ENCODE measurements around the gene MBTPS2.
"Not testable (repeated sequence)": the region's sequence is repeated elsewhere in the genome, so short reads cannot be mapped to it uniquely, and the experiment has no call there.

The MBTPS2 gene

DNA sequence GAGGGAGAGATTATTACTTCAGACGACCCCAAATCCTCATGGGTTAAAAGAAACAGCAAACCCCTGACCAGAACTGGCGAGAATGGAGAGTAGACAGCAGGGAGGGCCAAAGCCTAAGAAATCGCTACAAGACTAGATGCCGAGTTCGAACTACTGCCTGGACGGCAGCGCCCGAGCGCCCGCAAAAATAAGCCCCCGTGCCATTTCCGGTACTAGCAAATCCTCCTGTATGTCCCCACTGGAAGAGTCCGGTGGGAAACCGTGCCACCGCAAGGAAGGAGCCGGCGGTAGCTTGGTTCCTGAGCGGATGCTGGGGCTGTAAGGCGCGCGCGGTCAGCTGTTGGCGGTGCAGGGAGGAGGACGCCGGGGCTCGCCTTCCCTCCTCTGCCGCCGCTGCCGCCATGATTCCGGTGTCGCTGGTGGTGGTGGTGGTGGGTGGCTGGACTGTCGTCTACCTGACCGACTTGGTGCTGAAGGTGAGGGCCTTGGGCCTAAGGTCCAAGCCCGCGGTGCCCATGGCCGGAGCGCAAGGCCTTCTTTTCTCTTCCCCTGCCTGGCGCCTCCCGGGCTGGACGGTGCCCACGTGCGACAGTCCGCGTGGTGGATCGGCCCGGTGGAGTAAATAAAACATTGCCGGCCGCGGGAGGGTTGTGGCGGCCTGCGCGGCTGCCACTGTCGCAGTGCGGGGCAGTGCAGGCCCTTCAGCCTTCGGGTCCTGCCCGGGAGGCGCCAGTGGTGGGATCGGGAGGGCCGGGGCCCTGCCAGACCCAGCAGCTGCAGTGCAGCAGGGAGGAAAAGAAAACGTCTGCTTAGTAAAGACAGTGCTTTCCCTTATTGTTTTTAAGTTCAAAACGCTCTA is at the start of gene MBTPS2:
Gene MBTPS2 (plus strand): TSS at position 284 of the 859 bp plus-strand sequence. CDS start 118 bp downstream, at position 402.
- DNase-seq (ENCODE audit: low read depth), result peak; percentile 73

DNA sequence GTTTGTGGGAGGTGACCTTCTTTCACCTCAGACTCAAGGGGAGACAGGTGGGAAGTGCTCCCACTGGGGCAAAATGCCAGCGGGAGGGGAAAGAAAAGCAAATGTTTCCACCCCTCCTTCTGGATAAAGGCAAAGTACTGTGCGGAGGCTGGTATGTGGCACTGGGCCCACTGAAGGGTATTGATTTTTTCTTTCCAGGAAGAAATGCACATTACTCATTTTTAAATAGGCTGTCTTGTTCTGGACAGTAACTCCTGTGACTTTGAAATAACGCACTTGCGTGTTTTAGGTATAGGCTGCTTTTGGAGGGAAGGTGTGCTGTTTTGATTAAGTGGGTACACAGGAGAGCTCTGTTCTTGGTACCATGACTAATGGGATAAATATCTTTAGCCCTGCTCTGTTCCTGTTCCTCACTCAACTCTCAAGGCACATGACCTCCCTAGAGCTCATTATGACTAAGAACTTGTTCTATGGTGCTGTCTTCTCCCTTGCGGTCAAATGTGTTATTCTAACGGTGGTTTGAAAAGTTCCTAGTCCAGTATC is 40.7 kb upstream of the MBTPS2 start:
- DNase-seq (ENCODE audit: low read depth), result no peak

DNA sequence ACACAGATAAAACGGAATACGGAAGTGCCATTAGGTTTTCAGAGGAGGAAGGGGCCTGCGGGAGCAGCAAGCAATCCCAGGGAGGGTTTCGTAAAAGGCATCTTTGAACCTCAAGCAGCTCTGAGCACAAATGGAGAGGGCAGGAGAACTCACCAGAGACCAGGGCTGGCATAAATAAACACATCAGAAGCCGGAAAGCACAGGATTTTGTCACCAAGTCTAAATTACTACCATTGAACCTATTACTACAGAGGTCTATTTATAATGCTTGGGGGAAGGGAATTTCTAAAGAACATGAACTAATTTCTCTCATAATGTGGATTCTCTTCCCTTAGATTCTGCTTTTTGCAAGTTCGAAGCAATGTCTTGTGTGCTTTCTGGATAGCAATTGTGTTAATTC is 39.6 kb upstream of the MBTPS2 start:
- no peak for DNase-seq (ENCODE audit: low read depth)

- no peak for DNase-seq (ENCODE audit: low read depth)
These were observed 39.1 kb upstream of the MBTPS2 start for GRCh38 chrX:21800344-21800770.

GRCh38 chrX:21802054-21802670 is 37.3 kb upstream of the MBTPS2 start:
- DNase-seq (ENCODE audit: low read depth), result no peak

GRCh38 chrX:21802839-21803238 is 36.6 kb upstream of the MBTPS2 start:
- no peak for DNase-seq (ENCODE audit: low read depth)

- DNase-seq (ENCODE audit: low read depth), result no peak
These were observed 32.7 kb upstream of the MBTPS2 start for GRCh38 chrX:21806691-21807090.

GRCh38 chrX:21811832-21812231 is 27.6 kb upstream of the MBTPS2 start:
- DNase-seq (ENCODE audit: low read depth), result no peak

- DNase-seq (ENCODE audit: low read depth), result no peak
These were observed 26.8 kb upstream of the MBTPS2 start for GRCh38 chrX:21812628-21813027.

GRCh38 chrX:21813612-21814368 is 25.6 kb upstream of the MBTPS2 start:
- DNase-seq (ENCODE audit: low read depth), result no peak

DNA sequence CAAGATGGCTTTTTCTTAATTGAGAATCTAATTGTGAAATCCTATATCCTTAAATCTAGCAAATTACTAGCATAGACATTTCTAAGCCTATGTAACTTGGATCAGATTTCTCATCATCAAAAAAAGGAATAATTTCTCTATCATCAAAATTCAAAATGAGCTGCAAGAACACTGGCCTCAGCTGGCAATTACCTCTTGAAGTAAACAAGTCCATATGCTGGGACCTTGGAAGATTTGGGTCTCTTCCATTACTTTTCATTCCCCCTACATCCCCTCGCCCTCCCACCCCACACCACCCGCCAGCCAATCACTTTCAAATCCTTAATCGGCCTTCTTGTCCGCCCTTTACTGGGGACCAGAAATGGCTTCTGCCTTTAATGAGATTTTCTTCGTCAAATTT is 23.3 kb upstream of the MBTPS2 start:
- no peak for DNase-seq (ENCODE audit: low read depth)

- DNase-seq (ENCODE audit: low read depth), result not testable (repeated sequence)
These were observed 19.2 kb upstream of the MBTPS2 start for GRCh38 chrX:21820170-21820569.

GRCh38 chrX:21821875-21822274 is 17.5 kb upstream of the MBTPS2 start:
- DNase-seq (ENCODE audit: low read depth), result no peak

GRCh38 chrX:21831496-21831895 is 7.9 kb upstream of the MBTPS2 start:
- no peak for DNase-seq (ENCODE audit: low read depth)

- no peak for DNase-seq (ENCODE audit: low read depth)
These were observed 2.4 kb upstream of the MBTPS2 start for GRCh38 chrX:21837056-21837455.

DNA sequence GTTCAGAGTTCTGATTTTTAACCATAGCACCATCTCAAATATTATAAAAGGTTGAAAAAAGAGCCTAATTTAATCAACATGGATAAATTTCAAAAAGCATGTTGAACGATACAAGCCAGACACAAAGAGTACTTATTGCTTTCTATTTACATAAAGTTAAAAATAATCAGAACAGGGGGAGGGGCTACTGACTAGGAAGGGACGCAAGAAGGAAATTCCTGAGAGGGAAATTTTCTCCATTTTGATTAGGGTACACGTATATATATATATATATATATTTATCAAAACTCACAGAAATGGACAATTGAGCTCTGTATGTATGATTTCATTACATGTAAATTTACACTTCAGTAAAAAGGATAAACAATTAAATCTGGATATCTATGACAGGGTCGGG is 482 bp upstream of the MBTPS2 start:
- no peak for DNase-seq (ENCODE audit: low read depth)

DNA sequence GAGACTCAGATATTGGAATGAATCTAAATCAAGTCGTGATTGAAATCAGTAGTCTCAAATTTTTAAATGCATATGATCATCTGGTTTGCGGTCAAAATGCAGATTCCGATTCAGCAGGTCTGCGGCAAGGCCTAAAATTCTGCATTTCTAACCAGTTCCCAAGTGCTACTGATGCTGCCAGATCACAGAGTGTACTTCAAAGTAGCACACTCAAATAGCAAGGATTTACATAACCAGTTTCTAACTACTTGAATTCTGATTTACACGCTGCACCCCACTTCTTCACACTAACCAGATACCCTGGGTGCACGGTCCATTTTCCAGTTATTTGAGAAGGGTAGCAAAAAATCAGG is 752 bp downstream of the MBTPS2 start:
- DNase-seq (ENCODE audit: low read depth), result peak; percentile 3

DNA sequence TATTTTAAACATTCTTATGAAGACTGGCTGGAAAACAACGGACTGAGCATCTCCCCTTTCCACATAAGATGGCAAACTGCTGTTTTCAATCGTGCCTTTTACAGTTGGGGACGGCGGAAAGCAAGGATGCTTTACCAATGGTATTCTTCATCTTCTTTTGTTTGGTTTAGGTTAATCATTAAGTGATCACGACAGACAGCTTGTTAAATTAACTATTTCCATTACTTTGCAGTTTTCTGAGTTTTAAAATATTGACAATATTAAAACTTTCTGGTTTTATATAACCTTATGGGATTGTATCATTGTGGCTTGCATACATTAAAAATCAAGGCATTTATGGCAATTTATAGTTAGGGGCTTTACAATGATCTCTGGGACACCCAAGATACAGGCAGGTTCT is 3.8 kb downstream of the MBTPS2 start:
- DNase-seq (ENCODE audit: low read depth), result no peak

DNA sequence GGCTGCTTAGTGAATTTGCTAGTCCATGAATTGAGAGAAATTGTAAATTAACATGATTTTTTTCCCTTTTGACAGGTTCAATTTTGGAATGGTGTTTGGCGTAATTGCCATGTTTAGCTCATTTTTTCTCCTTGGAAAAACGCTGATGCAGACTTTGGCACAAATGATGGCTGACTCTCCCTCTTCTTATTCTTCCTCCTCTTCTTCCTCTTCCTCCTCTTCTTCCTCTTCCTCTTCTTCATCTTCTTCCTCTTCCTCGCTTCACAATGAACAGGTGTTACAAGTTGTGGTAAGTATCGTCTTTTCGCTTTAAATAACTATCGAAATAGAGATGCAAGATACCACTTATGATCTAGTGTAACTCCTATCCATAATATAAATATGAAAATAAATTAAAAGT is 5.7 kb downstream of the MBTPS2 start:
- DNase-seq (ENCODE audit: low read depth), result no peak

- no peak for DNase-seq (ENCODE audit: low read depth)
These were observed 7.9 kb downstream of the MBTPS2 start for GRCh38 chrX:21847342-21847741.

DNA sequence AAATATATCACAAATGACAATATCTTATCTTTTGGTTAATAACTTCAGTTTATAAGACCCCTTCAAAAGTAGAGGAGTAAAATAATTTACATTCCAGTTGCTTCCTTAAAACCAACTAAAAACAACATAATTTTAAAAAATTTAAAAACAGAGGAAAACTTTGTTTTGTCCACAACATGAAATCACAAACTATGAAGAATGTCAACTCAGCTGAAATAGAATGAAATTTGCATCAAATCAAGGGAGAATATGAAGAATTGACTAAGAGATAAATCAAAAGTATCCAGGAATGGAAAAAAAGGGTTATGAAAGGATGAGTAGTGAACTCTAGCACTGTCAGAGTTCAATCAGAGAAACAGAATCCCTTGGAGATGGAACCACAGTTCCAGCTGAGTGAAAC is 14.2 kb downstream of the MBTPS2 start:
- no peak for DNase-seq (ENCODE audit: low read depth)

- DNase-seq (ENCODE audit: low read depth), result no peak
These were observed 16.6 kb downstream of the MBTPS2 start, which contains the start of gene YY2 for GRCh38 chrX:21855937-21856415. Gene YY2, plus strand, starts transcription at chrX:21855987. Its CDS starts 498 bp downstream, at chrX:21856485.
